CD4-positive, alpha-beta T cell treated with Interleukin-15 for 1 hour (primary cell): Measurements from ENCODE around the gene ZNF318.
"Not testable (repeated sequence)": the region's sequence is repeated elsewhere in the genome, so short reads cannot be mapped to it uniquely, and the experiment has no call there.

Experiments
- DNase-seq: peaks from one replicate; pipeline ENCODE4 v3.0.0-alpha.2; 2020

The ZNF318 gene, protein sequence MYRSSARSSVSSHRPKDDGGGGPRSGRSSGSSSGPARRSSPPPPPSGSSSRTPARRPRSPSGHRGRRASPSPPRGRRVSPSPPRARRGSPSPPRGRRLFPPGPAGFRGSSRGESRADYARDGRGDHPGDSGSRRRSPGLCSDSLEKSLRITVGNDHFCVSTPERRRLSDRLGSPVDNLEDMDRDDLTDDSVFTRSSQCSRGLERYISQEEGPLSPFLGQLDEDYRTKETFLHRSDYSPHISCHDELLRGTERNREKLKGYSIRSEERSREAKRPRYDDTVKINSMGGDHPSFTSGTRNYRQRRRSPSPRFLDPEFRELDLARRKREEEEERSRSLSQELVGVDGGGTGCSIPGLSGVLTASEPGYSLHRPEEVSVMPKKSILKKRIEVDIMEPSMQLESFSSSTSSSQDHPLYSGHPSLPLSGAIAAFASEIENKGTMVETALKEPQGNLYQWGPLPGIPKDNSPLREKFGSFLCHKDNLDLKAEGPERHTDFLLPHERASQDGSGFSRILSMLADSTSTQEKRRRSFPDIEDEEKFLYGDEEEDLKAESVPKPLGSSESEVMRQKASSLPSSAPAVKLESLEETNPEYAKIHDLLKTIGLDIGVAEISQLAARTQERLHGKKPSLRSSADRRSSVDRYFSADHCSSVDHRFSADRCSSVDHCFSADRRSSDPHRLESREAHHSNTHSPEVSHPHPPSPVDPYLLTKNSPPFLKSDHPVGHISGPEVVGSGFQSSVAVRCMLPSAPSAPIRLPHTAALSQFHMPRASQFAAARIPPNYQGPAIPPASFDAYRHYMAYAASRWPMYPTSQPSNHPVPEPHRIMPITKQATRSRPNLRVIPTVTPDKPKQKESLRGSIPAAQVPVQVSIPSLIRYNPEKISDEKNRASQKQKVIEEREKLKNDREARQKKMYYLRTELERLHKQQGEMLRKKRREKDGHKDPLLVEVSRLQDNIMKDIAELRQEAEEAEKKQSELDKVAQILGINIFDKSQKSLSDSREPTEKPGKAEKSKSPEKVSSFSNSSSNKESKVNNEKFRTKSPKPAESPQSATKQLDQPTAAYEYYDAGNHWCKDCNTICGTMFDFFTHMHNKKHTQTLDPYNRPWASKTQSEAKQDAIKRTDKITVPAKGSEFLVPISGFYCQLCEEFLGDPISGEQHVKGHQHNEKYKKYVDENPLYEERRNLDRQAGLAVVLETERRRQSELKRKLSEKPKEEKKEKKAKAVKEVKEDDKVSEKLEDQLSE (N-terminal part only)

GRCh38 chr6:43369174-43370002 is at the start of gene ZNF318:
TSS of gene ZNF318 (minus strand) at chr6:43369647. CDS start at chr6:43369365, 282 bp downstream.
- peak; percentile 96 for DNase-seq

- DNase-seq: no peak
Measured at GRCh38 chr6:43416935-43417334, 47.5 kb upstream of the ZNF318 start.

DNA sequence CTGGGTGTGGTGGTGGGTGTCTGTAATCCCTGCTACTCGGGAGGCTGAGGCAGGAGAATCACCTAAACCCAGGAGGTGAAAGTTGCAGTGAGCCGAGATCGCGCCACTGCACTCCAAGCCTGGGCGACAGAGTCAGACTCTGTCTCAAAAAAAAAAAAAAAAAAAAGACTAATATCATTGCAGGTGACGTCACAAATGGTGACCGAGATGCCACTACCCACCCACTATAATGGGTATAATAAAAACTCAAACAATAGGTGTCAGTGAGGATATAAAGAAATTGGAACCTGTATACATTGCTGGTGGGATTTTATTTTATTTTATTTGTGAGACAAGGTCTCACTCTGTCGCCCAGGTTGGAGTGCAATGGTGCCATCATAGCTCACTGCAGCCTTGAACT is 45.8 kb upstream of the ZNF318 start:
- DNase-seq: not testable (repeated sequence)

- no peak for DNase-seq
Measured at GRCh38 chr6:43413002-43413401, 43.6 kb upstream of the ZNF318 start.

DNA sequence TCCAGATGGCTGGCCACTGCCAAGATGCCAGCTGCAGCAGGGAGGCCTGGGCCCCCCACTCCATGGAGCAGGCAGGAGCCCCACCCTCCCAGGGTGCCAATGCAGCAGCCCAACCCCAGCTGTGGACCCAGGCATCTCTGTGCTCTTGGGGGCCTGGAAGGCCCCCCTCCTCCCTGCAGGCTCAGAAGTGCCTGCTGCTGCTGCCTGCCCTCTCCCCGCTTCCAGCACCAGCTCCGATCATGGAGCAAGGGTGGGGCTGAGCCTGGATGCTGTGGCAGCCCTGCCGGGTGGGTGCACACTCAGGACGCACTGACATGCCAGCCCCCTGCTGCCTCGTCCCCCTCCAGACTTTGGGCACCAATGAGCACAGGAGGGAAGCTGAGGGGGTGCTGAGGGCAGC is 43.1 kb upstream of the ZNF318 start:
- DNase-seq: no peak

- not testable (repeated sequence) for DNase-seq
Measured at GRCh38 chr6:43410776-43411175, 41.3 kb upstream of the ZNF318 start.

DNA sequence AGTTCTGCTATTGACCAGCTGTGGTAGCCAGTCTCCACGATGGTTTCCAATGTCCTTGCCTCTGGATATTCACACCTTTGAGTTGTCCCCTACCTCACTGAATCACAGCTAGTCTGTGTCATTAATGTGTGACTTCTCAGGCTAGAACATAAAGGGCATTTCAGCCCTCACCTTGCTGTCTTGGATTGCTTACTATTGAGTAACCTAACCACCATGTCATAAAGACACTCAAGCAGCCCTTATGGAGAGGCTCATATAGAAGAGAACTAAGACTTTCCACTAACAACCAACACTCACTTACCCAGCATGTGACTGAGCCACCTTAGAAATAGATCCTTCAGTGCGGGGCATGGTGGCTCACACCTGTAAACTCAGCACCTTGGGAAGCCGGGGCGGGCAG is 38.8 kb upstream of the ZNF318 start:
- no peak for DNase-seq

GRCh38 chr6:43407296-43407695 is 37.8 kb upstream of the ZNF318 start:
- DNase-seq: no peak

DNA sequence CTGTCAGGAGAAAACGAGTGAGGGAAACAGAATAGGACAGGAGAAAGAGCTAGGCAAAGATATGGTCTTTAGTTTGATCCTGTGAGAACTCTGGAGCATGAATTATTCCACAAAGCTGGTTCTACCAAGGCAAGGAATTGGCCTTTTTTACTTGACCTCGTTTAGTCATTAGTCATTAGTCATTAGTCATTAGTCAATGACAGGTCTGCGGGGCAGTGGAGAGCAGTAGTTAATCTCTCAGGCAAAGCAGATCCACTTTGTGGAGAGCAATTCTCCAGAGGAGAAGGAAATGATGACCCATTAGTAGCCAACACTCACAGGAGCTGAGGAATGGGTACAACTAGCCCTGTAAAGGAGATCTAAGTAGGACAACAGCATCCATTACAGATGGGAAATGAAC is 35.9 kb upstream of the ZNF318 start:
- no peak for DNase-seq

DNA sequence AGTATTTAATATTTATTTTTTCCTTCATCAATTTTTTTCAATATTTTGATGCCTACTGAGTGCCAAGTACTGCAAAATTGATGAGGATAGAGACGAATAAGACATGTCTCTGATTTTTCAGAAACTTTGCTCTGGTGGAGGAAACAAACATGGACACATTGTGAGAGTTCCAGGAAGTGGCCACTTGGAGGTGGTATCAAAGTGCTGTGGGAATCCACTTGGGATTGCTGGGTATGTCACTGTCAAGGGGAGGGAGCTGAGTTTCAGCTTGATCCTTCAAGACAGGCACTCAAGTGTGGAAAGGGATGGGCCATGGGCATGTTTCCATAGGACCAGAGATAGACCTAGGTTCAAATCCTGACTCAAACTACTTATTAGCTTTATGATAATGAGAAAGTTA is 33.4 kb upstream of the ZNF318 start:
- no peak for DNase-seq

DNA sequence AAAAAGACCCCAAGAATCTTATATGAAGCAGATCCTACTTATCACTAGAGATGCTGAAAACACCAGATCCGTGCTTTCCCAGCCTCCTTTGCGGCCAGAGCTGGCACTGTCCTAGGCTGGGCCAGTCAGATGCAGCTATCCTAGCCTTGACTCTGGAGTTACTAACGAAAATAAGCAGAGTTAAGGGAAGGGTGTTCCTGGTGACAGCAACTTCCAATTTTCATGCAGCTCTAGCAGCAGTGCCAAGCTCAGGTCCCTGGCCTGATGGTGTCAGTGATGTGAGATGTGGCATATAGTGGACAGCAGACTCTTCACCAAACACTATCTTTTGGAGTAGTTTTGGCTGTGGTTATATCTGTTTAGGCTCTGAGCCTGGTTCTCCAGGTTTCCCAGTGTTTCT is 32.3 kb upstream of the ZNF318 start:
- DNase-seq: no peak

- DNase-seq: no peak
Measured at GRCh38 chr6:43399932-43400487, 30.6 kb upstream of the ZNF318 start.

DNA sequence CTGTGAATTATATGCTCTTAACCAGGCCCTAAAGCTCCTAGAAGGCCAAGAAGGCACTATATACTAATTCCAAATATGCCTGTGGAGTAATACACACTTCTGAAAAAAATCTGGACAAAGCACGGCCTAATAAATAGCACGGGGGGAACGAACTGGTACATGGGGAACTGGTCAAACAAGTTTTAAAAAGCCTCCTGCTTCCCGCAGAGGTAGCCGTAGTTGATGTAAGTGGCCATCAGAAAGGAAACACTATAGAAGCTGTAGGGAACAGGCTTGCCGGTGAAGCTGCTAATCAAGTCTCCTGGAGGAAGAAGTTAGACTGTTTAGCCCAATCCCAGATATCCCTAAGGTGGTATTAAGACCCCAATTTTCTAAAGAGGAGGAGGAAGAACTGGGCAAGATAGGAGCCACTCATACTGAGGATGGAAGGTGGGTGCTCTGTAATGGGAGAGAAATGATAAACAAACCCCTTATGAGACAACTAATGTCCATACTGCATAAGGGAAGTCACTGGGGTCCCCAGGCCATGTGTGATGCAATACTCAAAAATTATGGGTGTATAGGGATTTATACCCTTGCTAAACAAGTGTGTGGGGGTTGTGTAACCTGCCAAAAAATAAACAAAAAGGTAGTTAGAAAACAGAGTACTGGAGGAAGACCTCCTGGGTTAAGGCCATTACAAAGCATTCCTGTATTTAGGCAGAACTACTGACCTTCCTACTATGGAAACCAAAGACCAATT is 27.1 kb upstream of the ZNF318 start:
- no peak for DNase-seq

DNA sequence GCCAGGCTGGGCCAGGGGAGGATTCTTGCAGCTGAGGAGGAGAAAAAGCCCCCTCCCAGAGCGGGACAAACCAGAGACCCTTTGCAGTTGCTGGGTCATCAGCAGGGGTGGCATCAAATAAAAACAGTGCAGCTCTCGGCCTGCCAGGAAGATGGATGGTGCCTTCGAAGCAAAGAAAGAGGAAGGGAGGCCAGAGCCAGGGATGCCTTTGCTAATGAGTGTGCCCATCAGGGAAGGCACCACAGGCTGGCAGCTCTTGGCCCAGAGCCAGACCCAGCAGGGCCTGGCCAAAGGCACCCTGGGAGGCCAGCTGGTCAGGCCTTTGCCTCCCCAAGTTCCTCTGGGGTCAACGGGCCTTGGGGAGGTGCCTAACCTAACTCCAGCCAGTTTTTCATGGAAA is 26.3 kb upstream of the ZNF318 start:
- DNase-seq: no peak

DNA sequence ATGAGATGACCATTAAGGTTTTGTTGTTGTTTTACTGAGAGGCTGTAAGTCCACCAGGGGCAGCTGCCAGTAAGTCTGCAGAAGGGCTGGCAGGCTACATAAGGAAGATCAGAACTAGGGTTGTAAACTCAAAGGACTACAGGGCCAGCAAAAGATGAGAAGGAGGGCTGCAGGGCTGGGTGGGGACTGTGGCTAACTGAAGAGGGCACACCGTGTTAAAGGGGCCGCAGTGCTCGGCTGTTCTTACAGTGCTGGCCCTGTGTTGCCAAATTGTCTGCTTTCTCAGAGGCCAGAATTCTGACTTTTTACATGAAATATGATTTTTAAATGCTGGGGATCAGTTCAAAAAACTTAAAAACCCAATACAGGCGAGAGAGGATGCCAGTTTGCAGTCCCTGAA is 25.5 kb upstream of the ZNF318 start:
- DNase-seq: no peak

DNA sequence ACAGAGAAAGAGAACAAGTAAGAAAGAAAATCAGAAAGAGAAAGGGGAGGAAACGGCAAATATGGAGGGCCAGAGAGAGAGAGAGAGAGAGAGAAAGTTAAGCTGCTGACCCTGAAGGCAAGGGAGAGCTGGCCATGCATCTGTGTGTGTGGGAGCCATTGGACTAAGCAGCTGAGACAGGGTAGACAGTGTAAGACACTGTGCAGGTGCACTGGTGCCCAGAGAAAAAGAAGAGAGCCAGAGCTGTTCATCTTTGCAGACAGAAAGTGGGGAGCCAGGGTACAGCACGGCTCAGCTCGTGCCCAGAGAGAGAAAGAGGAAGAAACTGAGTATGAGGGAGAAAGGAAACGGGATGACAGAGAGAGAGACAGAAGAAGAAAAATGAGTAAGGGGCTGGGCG is 24.2 kb upstream of the ZNF318 start:
- DNase-seq: no peak

DNA sequence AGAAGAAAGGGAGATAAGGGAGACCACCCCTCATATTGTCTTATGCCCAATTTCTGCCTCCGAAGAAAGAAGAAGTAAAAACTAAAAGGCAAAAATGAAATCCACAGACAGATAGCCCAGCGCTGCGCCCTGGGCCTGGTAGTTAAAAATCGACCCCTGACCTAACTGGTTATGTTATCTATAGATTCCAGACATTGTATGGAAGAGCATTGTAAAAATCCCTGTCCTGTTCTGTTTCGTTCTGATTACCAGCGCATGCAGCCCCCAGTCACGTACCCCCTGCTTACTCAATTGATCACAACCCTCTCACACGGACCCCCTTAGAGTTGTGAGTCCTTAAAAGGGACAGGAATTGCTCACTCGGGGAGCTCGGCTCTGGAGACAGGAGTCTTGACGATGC is 23.7 kb upstream of the ZNF318 start:
- not testable (repeated sequence) for DNase-seq

DNA sequence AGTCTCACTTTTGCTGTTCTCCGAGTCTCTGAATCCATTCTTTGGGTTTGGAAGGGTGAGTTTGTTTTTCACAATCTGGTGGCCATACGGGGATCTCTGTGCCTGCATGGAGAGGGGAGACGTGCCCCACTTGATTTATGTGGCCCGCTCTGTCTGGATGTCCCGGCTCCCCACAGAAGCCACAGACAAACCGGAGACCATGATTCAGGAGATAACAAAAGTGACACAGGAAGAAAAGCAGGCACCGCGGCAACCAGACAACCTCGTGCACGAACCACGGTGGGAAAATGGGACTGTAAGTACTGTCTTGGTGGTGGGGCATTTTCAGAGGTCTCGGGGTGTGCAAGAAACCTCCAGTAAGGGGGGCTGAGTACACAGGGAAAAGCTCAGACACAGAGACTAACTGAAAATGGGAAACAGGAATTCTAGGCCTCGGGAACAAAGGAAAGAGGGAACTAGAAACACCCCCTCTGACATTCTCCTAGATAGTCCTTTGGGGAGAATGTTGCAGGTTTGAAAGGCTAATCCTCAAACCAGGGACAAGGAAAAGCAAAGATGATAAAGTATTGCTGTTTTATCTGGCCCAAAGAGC is 22.1 kb upstream of the ZNF318 start:
- DNase-seq: peak; percentile 46

- not testable (repeated sequence) for DNase-seq
Measured at GRCh38 chr6:43390753-43391439, 21.4 kb upstream of the ZNF318 start.

DNA sequence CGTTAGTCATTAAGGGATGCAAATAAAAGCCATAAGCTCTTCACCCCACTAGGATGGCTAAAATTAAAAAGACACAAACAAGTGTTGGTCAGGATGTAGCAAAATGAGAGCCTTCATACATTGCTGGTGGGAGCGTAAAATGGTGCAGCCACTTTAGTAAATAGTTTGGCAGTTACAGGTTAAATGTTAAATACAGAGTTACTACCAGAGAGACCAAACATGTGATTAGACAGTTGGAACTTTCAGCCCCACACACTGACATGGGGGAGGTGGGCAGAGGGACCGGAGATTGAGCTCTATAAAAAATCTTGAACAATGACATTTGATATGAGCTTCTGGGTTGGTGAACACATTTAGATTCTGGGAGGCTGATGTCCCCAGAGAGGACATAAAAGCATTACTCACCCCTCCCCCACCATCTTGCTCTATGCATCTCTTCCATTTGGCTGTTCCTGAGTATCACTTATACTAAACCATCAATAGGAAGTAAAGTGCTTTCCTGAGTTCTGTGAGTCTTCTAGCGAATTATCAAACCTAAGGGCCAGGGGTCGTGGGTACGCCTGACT is 20.4 kb upstream of the ZNF318 start:
- DNase-seq: no peak
